Testis (tissue), 2 donors: ENCODE data around the gene TUBGCP6.

ENCODE experiments used
- POLR2A ChIP-seq: fragments of 450-650 bp; IDR thresholded peaks from one replicate; pipeline ENCODE4 v1.6.1; 2017; ENCODE audit warnings: antibody characterized with exemption, mild to moderate bottlenecking, moderate library complexity
- TF ChIP-seq, protein P1 (sequence below), 3 experiments: fragments of 450-650 bp in 2 of 3; fragments of 200-600 bp in 1 of 3; sonication (generic) in 1 of 3; IDR thresholded peaks; one replicate each; pipeline ENCODE4 v1.5.1; 2016 to 2019; ENCODE audit warnings: antibody characterized with exemption in 3 of 3, mild to moderate bottlenecking in 2 of 3, moderate library complexity in 1 of 3

- no peak for TF ChIP-seq POLR2A
- TF ChIP-seq, protein P1, sequence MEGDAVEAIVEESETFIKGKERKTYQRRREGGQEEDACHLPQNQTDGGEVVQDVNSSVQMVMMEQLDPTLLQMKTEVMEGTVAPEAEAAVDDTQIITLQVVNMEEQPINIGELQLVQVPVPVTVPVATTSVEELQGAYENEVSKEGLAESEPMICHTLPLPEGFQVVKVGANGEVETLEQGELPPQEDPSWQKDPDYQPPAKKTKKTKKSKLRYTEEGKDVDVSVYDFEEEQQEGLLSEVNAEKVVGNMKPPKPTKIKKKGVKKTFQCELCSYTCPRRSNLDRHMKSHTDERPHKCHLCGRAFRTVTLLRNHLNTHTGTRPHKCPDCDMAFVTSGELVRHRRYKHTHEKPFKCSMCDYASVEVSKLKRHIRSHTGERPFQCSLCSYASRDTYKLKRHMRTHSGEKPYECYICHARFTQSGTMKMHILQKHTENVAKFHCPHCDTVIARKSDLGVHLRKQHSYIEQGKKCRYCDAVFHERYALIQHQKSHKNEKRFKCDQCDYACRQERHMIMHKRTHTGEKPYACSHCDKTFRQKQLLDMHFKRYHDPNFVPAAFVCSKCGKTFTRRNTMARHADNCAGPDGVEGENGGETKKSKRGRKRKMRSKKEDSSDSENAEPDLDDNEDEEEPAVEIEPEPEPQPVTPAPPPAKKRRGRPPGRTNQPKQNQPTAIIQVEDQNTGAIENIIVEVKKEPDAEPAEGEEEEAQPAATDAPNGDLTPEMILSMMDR (IDR thresholded peaks at IDR 0.05), result no peak
These were observed 48.0 kb upstream of the TUBGCP6 start for GRCh38 chr22:50292643-50293440.
